Measurements from ENCODE around the gene RRP1.

DNA sequence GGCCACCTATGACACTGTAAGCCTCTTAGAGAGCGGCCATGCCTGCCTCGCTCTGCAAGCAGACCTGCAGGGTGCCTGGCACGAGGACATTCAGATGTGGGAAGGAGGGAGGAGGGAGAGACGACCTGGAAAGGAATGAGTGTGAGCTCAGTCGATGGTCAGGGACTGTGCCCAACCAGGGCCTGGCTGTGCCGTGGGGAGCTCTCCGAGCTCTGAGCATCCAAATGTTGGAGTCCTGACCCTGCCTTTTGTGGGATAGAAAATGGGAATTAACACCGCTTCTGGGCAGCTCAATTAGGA is 20.6 kb upstream of the RRP1 start:
- TF ChIP-seq, protein P1, sequence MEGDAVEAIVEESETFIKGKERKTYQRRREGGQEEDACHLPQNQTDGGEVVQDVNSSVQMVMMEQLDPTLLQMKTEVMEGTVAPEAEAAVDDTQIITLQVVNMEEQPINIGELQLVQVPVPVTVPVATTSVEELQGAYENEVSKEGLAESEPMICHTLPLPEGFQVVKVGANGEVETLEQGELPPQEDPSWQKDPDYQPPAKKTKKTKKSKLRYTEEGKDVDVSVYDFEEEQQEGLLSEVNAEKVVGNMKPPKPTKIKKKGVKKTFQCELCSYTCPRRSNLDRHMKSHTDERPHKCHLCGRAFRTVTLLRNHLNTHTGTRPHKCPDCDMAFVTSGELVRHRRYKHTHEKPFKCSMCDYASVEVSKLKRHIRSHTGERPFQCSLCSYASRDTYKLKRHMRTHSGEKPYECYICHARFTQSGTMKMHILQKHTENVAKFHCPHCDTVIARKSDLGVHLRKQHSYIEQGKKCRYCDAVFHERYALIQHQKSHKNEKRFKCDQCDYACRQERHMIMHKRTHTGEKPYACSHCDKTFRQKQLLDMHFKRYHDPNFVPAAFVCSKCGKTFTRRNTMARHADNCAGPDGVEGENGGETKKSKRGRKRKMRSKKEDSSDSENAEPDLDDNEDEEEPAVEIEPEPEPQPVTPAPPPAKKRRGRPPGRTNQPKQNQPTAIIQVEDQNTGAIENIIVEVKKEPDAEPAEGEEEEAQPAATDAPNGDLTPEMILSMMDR (IDR thresholded peaks at IDR 0.05 in 2 of 3, conservative IDR thresholded peaks at IDR 0.05 in 1 of 3; ENCODE audit: borderline replicate concordance in 1 of 3, insufficient read depth in 1 of 3, low read depth in 2 of 3, low read length in 2 of 3): no peak
- no peak for TF ChIP-seq POLR2AphosphoS5 (IDR thresholded peaks at IDR 0.05; ENCODE audit: low read depth, low read length)
- no peak for TF ChIP-seq POLR2A (IDR thresholded peaks at IDR 0.05; ENCODE audit: borderline replicate concordance, extremely low read depth, insufficient read depth, insufficient read length)
- no peak for TF ChIP-seq MAX (IDR thresholded peaks at IDR 0.05)
- TF ChIP-seq CEBPB (IDR thresholded peaks at IDR 0.05; ENCODE audit: low read depth): no peak
- TF ChIP-seq CBX3 (IDR thresholded peaks at IDR 0.05; ENCODE audit: low read depth): no peak
- no peak for TF ChIP-seq EZH2phosphoT487 (IDR thresholded peaks at IDR 0.05; ENCODE audit: borderline replicate concordance)
- no peak for TF ChIP-seq SP1 (IDR thresholded peaks at IDR 0.05; ENCODE audit: low read depth)
- TF ChIP-seq ZNF274 (IDR thresholded peaks at IDR 0.05; ENCODE audit: low read depth, low read length): no peak
- TF ChIP-seq RAD21 (IDR thresholded peaks at IDR 0.05; ENCODE audit: low read depth): no peak
- no peak for TF ChIP-seq SRF (IDR thresholded peaks at IDR 0.05; ENCODE audit: low read depth)
- no peak for TF ChIP-seq JUND (IDR thresholded peaks at IDR 0.05)
- TF ChIP-seq EZH2 (IDR thresholded peaks at IDR 0.05): no peak
